Naive thymus-derived CD4-positive, alpha-beta T cell (primary cell): ENCODE results near the gene LAMB1. TPM values are rescaled to one million over a fixed set of nuclear protein-coding genes. Genes with fewer than 3 reads are reported as not detected.
"Not testable (repeated sequence)": the region's sequence is repeated elsewhere in the genome, so short reads cannot be mapped to it uniquely, and the experiment has no call there.

Experiments used
- ATAC-seq: fragments of 150-1000 bp; cut with Tn5 transposase; 2 replicates; pipeline ENCODE4 v1.10.0; 2021; ENCODE audit warnings: mild to moderate bottlenecking, moderate library complexity
- CTCF ChIA-PET: fragments of 350-600 bp; sonication (Branson Sonifier 250); formaldehyde crosslinking; loops from one replicate; lab custom pipeline; 2021; ENCODE audit warnings: antibody characterized with exemption; lab: Charles Lee
- POLR2A ChIA-PET: fragments of 350-600 bp; sonication (Branson Sonifier 250); formaldehyde crosslinking; loops from one replicate; lab custom pipeline; 2021; ENCODE audit warnings: antibody characterized with exemption, inconsistent platforms; lab: Charles Lee
- DNase-seq, 9 donors: peaks; one replicate each; pipeline versions ENCODE4 v3.0.0 to v3.0.0-alpha.2; 2020 to 2022; ENCODE audit warnings: mixed read lengths in 1 of 9
- H3K27ac ChIP-seq: one replicate; pipeline ENCODE4 v1.7.0; 2013; ENCODE audit warnings: mild to moderate bottlenecking, low read depth, low read length, moderate library complexity
- H3K27me3 ChIP-seq, 2 donors: one replicate each; pipeline ENCODE4 v1.7.0; 2013; ENCODE audit warnings: low read length in 2 of 2, mild to moderate bottlenecking in 2 of 2, moderate library complexity in 2 of 2; ENCODE audit not compliant: control insufficient read depth in 2 of 2, insufficient read depth in 2 of 2
- H3K36me3 ChIP-seq, 3 experiments: 1 replicate in 2 of 3; 2 replicates in 1 of 3; pipeline ENCODE4 v1.7.0; 2013; ENCODE audit warnings: low read length in 3 of 3, mild to moderate bottlenecking in 3 of 3, moderate library complexity in 1 of 3; ENCODE audit not compliant: insufficient read depth in 3 of 3, control insufficient read depth in 2 of 3
- H3K4me1 ChIP-seq, 2 donors: one replicate each; pipeline ENCODE4 v1.7.0; 2013; ENCODE audit warnings: low read length in 2 of 2, mild to moderate bottlenecking in 2 of 2, moderate library complexity in 1 of 2; ENCODE audit not compliant: control insufficient read depth in 2 of 2, insufficient read depth in 2 of 2
- H3K4me3 ChIP-seq: 2 replicates; pipeline ENCODE4 v1.7.0; 2013; ENCODE audit warnings: mild to moderate bottlenecking, low read length
- H3K9me3 ChIP-seq, 3 experiments: 1 replicate in 2 of 3; 2 replicates in 1 of 3; pipeline ENCODE4 v1.7.0; 2013; ENCODE audit warnings: low read length in 3 of 3; ENCODE audit not compliant: control insufficient read depth in 2 of 3
- H3K27ac Mint-ChIP-seq, 9 donors: one replicate each; pipeline ENCODE4 v1.8.0; 2020 to 2022; ENCODE audit warnings: mixed read lengths in 9 of 9, mild to moderate bottlenecking in 8 of 9, moderate library complexity in 5 of 9, inconsistent platforms in 2 of 9
- H3K27me3 Mint-ChIP-seq, 5 donors: one replicate each; pipeline ENCODE4 v1.8.0; 2021 to 2022; ENCODE audit warnings: mixed read lengths in 5 of 5, mild to moderate bottlenecking in 1 of 5
- H3K36me3 Mint-ChIP-seq, 5 donors: one replicate each; pipeline ENCODE4 v1.8.0; 2020 to 2022; ENCODE audit warnings: mixed read lengths in 5 of 5, mild to moderate bottlenecking in 3 of 5, inconsistent platforms in 1 of 5
- H3K4me1 Mint-ChIP-seq, 7 donors: one replicate each; pipeline ENCODE4 v1.8.0; 2020 to 2022; ENCODE audit warnings: mixed read lengths in 7 of 7, mild to moderate bottlenecking in 3 of 7, inconsistent platforms in 1 of 7
- H3K4me3 Mint-ChIP-seq, 10 donors: one replicate each; pipeline ENCODE4 v1.8.0; 2020 to 2022; ENCODE audit warnings: mild to moderate bottlenecking in 10 of 10, mixed read lengths in 10 of 10, moderate library complexity in 6 of 10, inconsistent platforms in 2 of 10
- H3K9me3 Mint-ChIP-seq, 11 donors: one replicate each; pipeline ENCODE4 v1.8.0; 2020 to 2022; ENCODE audit warnings: mixed read lengths in 11 of 11, mild to moderate bottlenecking in 4 of 11, inconsistent platforms in 1 of 11, moderate library complexity in 1 of 11
- intact Hi-C, 2 donors: fragments of 100-400 bp; cut with micrococcal nuclease; formaldehyde crosslinking; loops; one replicate each; pipeline ENCODE4 v1.15.1; 2023
- polyA plus RNA-seq, 2 donors: library from polyadenylated mRNA; unstranded; fragments of 300-500 nt; fragmentation: Illumina TruSeq; gene quantifications; one replicate each; pipeline ENCODE4 v1.2.3, GENCODE V29; 2021
- total RNA-seq, 6 experiments: library from RNA in 5 of 6; stranded (reverse) in 5 of 6; gene quantifications; 1 replicate in 5 of 6; 2 replicates in 1 of 6; pipeline ENCODE4 v1.2.3 and lab custom pipeline; 2021 to 2026

Gene LAMB1
- total and polyA plus RNA-seq, 7 experiments from 2014 or later, result 0.65 to 0.82 TPM; not detected in 5

- peaks cover 0 to 6% (median 0%) of the 10 kb centered on the region in 11 donors for H3K9me3 Mint-ChIP-seq
- H3K4me1 ChIP-seq, result peaks cover 5 to 35% of the 10 kb centered on the region in 2 donors
- CTCF ChIA-PET, result interaction anchor here (1.1 to 2.5 kb wide), 2 partner anchors 11 to 15 kb away, joined by 6 to 9 read pairs; no protein-coding TSS in a partner anchor
- peak within 1 kb of the TSS; percentile 93 for H3K4me3 ChIP-seq
- peak within 1 kb of the TSS; percentile 97 for H3K27ac ChIP-seq
- H3K27ac Mint-ChIP-seq, result peak within 1 kb of the TSS; percentile 94 to 100 (median 98)
- peak; percentile 98 for ATAC-seq
- H3K27me3 Mint-ChIP-seq, result peaks cover 0 to 3% (median 0%) of the 10 kb centered on the region in 5 donors
- no peaks in the 10 kb centered on the region for H3K27me3 ChIP-seq
- no peaks in the 10 kb centered on the region for H3K9me3 ChIP-seq
- peak within 1 kb of the TSS; percentile 89 to 100 (median 97) for H3K4me3 Mint-ChIP-seq
- intact Hi-C loops, result loop anchor here (1.0 to 10.0 kb wide), 16 partner anchors 12 to 1779 kb away; partner anchors contain the start of genes COG5 (in 2 of the 2), DNAJB9 (in 2 of the 2), DUS4L (in 2 of the 2) and NAMPT (in 2 of the 2)
- peaks cover 20 to 55% (median 52%) of the 10 kb centered on the region in 7 donors for H3K4me1 Mint-ChIP-seq
- POLR2A ChIA-PET, result interaction anchor here (0.6 to 3.6 kb wide), 11 partner anchors 9 to 1156 kb away, joined by 3 to 28 read pairs (median 5); partner anchors contain the start of genes CBLL1, COG5, DNAJB9 and DUS4L
- peaks cover 4 to 20% (median 11%) of the 10 kb centered on the region in 5 donors for H3K36me3 Mint-ChIP-seq
- H3K36me3 ChIP-seq, result peaks cover 3 to 22% (median 14%) of the 10 kb centered on the region in 3 experiments
- peak; percentile 89 to 94 (median 93) for DNase-seq
Measured at GRCh38 chr7:107890962-107891635, 111.9 kb downstream of the LAMB1 start, which contains the start of gene DLD. Gene DLD (plus strand): TSS chr7:107891183. CDS start chr7:107891251, 68 bp downstream.

GRCh38 chr7:107890493-107890961, 112.4 kb downstream of the LAMB1 start:
- peaks cover 2 to 16% (median 14%) of the 10 kb centered on the region in 3 experiments for H3K36me3 ChIP-seq
- Mint-ChIP-seq H3K36me3 (peaks cover 0 to 16% (median 7%) of the 10 kb centered on the region in 5 donors), H3K4me3 (peak overlapping the region; percentile 89 to 100 (median 97)), H3K27ac (peak overlapping the region; percentile 94 to 100 (median 98)), H3K4me1 (peaks cover 15 to 50% (median 46%) of the 10 kb centered on the region in 7 donors), H3K27me3 (peaks cover 0 to 7% (median 4%) of the 10 kb centered on the region in 5 donors), H3K9me3 (peaks cover 0 to 6% (median 0%) of the 10 kb centered on the region in 11 donors)
- ChIA-PET POLR2A (interaction anchor here (0.6 to 3.6 kb wide), 11 partner anchors 8 to 1155 kb away, joined by 3 to 28 read pairs (median 5); partner anchors contain the start of genes CBLL1, COG5, DNAJB9 and DUS4L), CTCF (interaction anchor here (1.1 to 1.9 kb wide), 3 partner anchors 11 to 147 kb away, joined by 6 to 7 read pairs (median 6); partner anchors contain the start of gene CBLL1)
- H3K4me1 ChIP-seq, result peaks cover 5 to 35% of the 10 kb centered on the region in 2 donors
- H3K4me3 ChIP-seq, result peak overlapping the region; percentile 93
- H3K9me3 ChIP-seq, result no peaks in the 10 kb centered on the region
- H3K27ac ChIP-seq, result peak overlapping the region; percentile 97
- intact Hi-C loops, result loop anchor here (2.0 to 10.0 kb wide), 7 partner anchors 328 to 1778 kb away; partner anchors contain the start of genes COG5 (in 2 of the 2), DUS4L (in 2 of the 2), NAMPT (in 2 of the 2) and CCDC71L (in 1 of the 2)
- ATAC-seq (peak; percentile 15), DNase-seq (peak in 1 of 9 donors; percentile 12)
- no peaks in the 10 kb centered on the region for H3K27me3 ChIP-seq

GRCh38 chr7:107889992-107890391, 113.0 kb downstream of the LAMB1 start:
- no peak for DNase-seq
- H3K4me3 Mint-ChIP-seq, result peak overlapping the region in 8 of 10 donors; percentile 89 to 100 (median 97)
- H3K4me1 ChIP-seq, result peaks cover 5 to 35% of the 10 kb centered on the region in 2 donors
- H3K9me3 Mint-ChIP-seq, result peaks cover 0 to 6% (median 0%) of the 10 kb centered on the region in 11 donors
- ATAC-seq, result no peak
- peak overlapping the region in 8 of 9 donors; percentile 94 to 100 (median 98) for H3K27ac Mint-ChIP-seq
- peaks cover 0 to 11% (median 7%) of the 10 kb centered on the region in 5 donors for H3K36me3 Mint-ChIP-seq
- H3K27ac ChIP-seq, result peak overlapping the region; percentile 97
- ChIA-PET POLR2A (interaction anchor here (1.2 to 3.6 kb wide), 7 partner anchors 8 to 721 kb away, joined by 3 to 28 read pairs (median 5); partner anchors contain the start of genes CBLL1 and HBP1), CTCF (interaction anchor here (0.6 to 1.9 kb wide), 4 partner anchors 10 to 708 kb away, joined by 3 to 7 read pairs (median 6); partner anchors contain the start of gene CBLL1)
- peaks cover 11 to 44% (median 41%) of the 10 kb centered on the region in 7 donors for H3K4me1 Mint-ChIP-seq
- no peaks in the 10 kb centered on the region for H3K27me3 ChIP-seq
- no peak overlapping the region for H3K4me3 ChIP-seq
- intact Hi-C loops, result loop anchor here (2.0 to 10.0 kb wide), 7 partner anchors 327 to 1778 kb away; partner anchors contain the start of genes COG5 (in 2 of the 2), DUS4L (in 2 of the 2), NAMPT (in 2 of the 2) and CCDC71L (in 1 of the 2)
- no peaks in the 10 kb centered on the region for H3K9me3 ChIP-seq
- peaks cover 0 to 11% (median 11%) of the 10 kb centered on the region in 3 experiments for H3K36me3 ChIP-seq
- H3K27me3 Mint-ChIP-seq, result peaks cover 0 to 8% (median 6%) of the 10 kb centered on the region in 5 donors

- H3K4me3 ChIP-seq, H3K4me3 Mint-ChIP-seq, intact Hi-C loops, ATAC-seq, H3K27ac ChIP-seq, H3K9me3 ChIP-seq, H3K27ac Mint-ChIP-seq, H3K36me3 Mint-ChIP-seq, DNase-seq, H3K36me3 ChIP-seq, H3K9me3 Mint-ChIP-seq, H3K27me3 ChIP-seq: not testable (repeated sequence)
- ChIA-PET POLR2A (interaction anchor here (0.6 to 0.7 kb wide), 2 partner anchors 346 to 731 kb away, joined by 3 to 5 read pairs; no protein-coding TSS in a partner anchor), CTCF (interaction anchor here (0.6 to 0.8 kb wide), 3 partner anchors 8 to 759 kb away, joined by 3 read pairs; no protein-coding TSS in a partner anchor)
- peaks cover 5 to 15% of the 10 kb centered on the region in 2 donors for H3K4me1 ChIP-seq
- Mint-ChIP-seq H3K27me3 (peaks cover 0 to 20% (median 11%) of the 10 kb centered on the region in 5 donors), H3K4me1 (peaks cover 7 to 23% (median 19%) of the 10 kb centered on the region in 7 donors)
Measured at GRCh38 chr7:107887827-107888226, 115.1 kb downstream of the LAMB1 start.

GRCh38 chr7:107884066-107884818, 118.7 kb downstream of the LAMB1 start:
- Mint-ChIP-seq H3K4me3 (no peak overlapping the region), H3K36me3 (no peaks in the 10 kb centered on the region), H3K27ac (no peak overlapping the region), H3K27me3 (peaks cover 0 to 22% (median 18%) of the 10 kb centered on the region in 5 donors), H3K4me1 (peaks cover 0 to 6% (median 5%) of the 10 kb centered on the region in 7 donors), H3K9me3 (peaks cover 0 to 4% (median 0%) of the 10 kb centered on the region in 11 donors)
- DNase-seq, result no peak
- ATAC-seq, result no peak
- Histone ChIP-seq H3K4me3 (no peak overlapping the region), H3K9me3 (no peaks in the 10 kb centered on the region), H3K27ac (no peak overlapping the region), H3K36me3 (no peaks in the 10 kb centered on the region), H3K4me1 (no peaks in the 10 kb centered on the region), H3K27me3 (peaks cover 0 to 4% of the 10 kb centered on the region in 2 donors)
- CTCF ChIA-PET, result interaction anchor here (0.6 to 1.0 kb wide), 2 partner anchors 9 to 345 kb away, joined by 3 to 5 read pairs; no protein-coding TSS in a partner anchor
- POLR2A ChIA-PET, result no interaction called here
- intact Hi-C loops, result no loop called here
